ENCODE results near the gene PRKN. TPM values are rescaled to one million over a fixed set of nuclear protein-coding genes. Genes with fewer than 3 reads are reported as not detected.
"Not testable (repeated sequence)": the region's sequence is repeated elsewhere in the genome, so short reads cannot be mapped to it uniquely, and the experiment has no call there.

Gene PRKN
- total RNA-seq, 2 donors from 2014 or later: 6.7 to 8.2 TPM

DNA sequence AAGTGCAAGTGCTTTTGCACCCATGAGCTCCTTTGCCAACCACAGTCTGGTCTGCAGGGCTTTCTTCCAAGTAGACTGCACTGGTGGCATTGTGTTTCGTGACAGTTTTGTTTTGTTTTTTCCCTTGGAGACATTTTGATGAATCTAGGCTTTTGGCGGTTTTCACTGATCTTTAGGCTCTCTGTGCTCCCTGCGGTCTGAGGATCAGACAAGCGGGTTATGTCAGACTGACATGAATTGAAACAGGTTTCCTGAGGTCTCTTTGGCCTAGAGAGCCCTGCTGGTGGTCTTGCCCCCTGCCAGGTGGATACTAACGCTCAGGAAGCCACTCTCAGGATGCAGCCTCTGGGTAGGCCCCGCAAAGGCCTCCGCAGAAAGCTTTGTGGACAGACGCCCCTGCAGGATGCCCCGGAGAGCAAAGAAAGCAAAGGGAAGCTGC lies 898.3 kb downstream of the PRKN start:
- ATAC-seq: no peak
- intact Hi-C loops (cut with DNase I): no loop called here

DNA sequence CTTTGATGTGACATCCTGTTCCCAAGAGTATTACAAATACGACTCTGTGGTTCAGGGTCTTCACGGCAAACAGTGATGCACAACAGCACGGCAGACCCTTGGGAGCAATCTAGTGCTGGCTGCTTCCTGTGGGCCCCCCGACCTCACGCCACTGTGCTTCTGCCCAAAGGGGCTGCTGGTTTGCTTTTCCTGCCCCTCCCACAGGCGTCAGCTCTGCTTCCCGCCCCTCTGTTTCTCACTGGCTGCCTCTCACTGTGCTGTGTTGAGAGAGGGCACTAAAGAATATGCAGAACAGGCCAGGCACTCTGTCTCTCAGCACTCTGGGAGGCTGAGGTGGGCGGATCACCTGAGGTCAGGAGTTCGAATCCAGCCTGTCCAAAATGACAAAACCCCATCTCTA lies 899.2 kb downstream of the PRKN start:
- Histone ChIP-seq H3K36me3 (replicated peaks in 1 of 2; ENCODE audit: insufficient read depth in 1 of 2, low read depth in 2 of 2) (no peaks in the 10 kb centered on the region), H3K27me3 (no peaks in the 10 kb centered on the region), H3K27ac (no peak overlapping the region), H3K4me1 (no peaks in the 10 kb centered on the region), H3K9me3 (no peaks in the 10 kb centered on the region), H3K4me3 (no peak overlapping the region)
- DNase-seq (no peak), ATAC-seq (no peak)
- TF ChIP-seq POLR2A (IDR thresholded peaks at IDR 0.05): no peak
- TF ChIP-seq, protein P1, sequence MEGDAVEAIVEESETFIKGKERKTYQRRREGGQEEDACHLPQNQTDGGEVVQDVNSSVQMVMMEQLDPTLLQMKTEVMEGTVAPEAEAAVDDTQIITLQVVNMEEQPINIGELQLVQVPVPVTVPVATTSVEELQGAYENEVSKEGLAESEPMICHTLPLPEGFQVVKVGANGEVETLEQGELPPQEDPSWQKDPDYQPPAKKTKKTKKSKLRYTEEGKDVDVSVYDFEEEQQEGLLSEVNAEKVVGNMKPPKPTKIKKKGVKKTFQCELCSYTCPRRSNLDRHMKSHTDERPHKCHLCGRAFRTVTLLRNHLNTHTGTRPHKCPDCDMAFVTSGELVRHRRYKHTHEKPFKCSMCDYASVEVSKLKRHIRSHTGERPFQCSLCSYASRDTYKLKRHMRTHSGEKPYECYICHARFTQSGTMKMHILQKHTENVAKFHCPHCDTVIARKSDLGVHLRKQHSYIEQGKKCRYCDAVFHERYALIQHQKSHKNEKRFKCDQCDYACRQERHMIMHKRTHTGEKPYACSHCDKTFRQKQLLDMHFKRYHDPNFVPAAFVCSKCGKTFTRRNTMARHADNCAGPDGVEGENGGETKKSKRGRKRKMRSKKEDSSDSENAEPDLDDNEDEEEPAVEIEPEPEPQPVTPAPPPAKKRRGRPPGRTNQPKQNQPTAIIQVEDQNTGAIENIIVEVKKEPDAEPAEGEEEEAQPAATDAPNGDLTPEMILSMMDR (IDR thresholded peaks at IDR 0.05): no peak
- 59 to 88% methylated on average over 9 of the region's 9 CpGs for WGBS, 2 donors
- intact Hi-C loops (cut with DNase I): no loop called here

More for the DNA sequence above, 898.3 kb downstream of the PRKN start:
- Histone ChIP-seq H3K27ac (no peak overlapping the region), H3K4me1 (no peaks in the 10 kb centered on the region), H3K9me3 (no peaks in the 10 kb centered on the region), H3K4me3 (no peak overlapping the region), H3K27me3 (no peaks in the 10 kb centered on the region), H3K36me3 (replicated peaks in 1 of 2; ENCODE audit: insufficient read depth in 1 of 2, low read depth in 2 of 2) (no peaks in the 10 kb centered on the region)
- 77 to 92% methylated on average over 8 to 9 of the region's 9 CpGs for WGBS, 2 donors
- no peak for TF ChIP-seq POLR2A (IDR thresholded peaks at IDR 0.05)
- TF ChIP-seq, protein P1 (IDR thresholded peaks at IDR 0.05): no peak
- no peak for DNase-seq

DNA sequence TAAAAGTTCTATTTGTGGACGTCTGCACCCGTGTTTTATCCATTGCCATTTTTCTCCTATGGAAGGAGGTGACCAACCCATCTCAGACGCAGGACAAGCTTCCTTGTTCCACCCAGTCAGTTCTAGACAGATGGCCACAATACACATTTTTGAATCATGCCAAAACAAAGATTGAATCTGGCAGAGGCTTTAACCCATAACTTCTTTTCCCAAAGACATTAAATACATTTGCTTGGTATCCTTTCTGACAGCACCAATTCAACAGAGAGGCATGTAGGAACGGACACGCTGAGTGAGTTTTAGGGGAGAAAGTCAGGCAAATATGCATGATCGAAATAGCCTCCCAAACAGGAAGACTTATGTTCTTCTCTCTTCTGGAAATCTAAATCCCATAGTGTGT lies 901.1 kb downstream of the PRKN start:
- no peaks in the 10 kb centered on the region for H3K27me3 ChIP-seq
- H3K9me3 ChIP-seq: no peaks in the 10 kb centered on the region
- no peaks in the 10 kb centered on the region for H3K4me1 ChIP-seq
- DNase-seq: no peak
- intact Hi-C loops (cut with DNase I): no loop called here
- no peak overlapping the region for H3K27ac ChIP-seq
- no peak for ATAC-seq
- H3K4me3 ChIP-seq: no peak overlapping the region
- WGBS, 2 donors: 70 to 76% methylated on average over 6 of the region's 6 CpGs
- no peaks in the 10 kb centered on the region for H3K36me3 ChIP-seq (replicated peaks in 1 of 2; ENCODE audit: insufficient read depth in 1 of 2, low read depth in 2 of 2)
- no peak for TF ChIP-seq POLR2A (IDR thresholded peaks at IDR 0.05)
- TF ChIP-seq, protein P1 (IDR thresholded peaks at IDR 0.05): no peak

DNA sequence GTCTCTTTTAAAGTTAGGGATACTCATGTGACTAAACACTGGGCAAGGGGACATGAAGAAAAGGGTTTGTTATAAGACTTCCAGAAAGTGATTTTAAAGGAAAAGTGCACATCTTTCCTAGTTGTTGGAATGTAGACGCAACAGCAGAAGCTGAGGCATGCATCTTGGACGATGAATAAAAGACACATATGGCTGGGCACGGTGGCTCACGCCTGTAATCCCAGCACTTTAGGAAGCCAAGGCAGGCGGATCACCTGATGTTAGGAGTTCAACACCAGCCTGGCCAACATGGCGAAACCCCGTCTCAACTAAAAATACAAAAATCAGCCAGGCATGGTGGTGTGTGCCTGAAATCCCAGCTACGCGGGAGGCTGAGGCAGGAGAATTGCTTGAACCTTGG lies 905.4 kb downstream of the PRKN start:
- H3K4me3 ChIP-seq; H3K9me3 ChIP-seq; intact Hi-C loops (cut with DNase I); ATAC-seq; DNase-seq; H3K27me3 ChIP-seq; H3K36me3 ChIP-seq (replicated peaks in 1 of 2; ENCODE audit: insufficient read depth in 1 of 2, low read depth in 2 of 2); H3K27ac ChIP-seq; H3K4me1 ChIP-seq: not testable (repeated sequence)
- 91 to 92% methylated on average over 9 of the region's 9 CpGs for whole genome bisulfite sequencing, 2 donors

DNA sequence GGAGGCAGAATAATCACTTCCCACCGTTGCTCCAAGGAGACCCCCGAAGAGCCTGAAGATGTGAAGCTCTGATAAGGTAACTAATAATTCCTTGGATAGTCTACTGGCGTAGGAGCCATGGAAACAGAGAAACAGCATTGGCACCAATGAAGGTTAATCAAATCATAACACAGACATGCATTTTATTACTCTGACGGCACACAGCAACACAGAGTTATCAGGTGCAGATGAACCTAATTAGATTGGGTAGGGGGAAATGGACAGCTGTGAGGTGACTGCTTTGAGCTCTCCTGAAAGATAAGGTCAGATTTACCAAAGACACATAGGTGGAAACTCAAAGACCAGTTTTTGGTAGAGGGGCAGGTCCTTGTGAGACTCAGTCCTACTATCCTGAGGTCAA lies 909.7 kb downstream of the PRKN start:
- ATAC-seq (no peak), DNase-seq (no peak)
- Histone ChIP-seq H3K9me3 (no peaks in the 10 kb centered on the region), H3K4me3 (no peak overlapping the region), H3K4me1 (no peaks in the 10 kb centered on the region), H3K27ac (no peak overlapping the region), H3K27me3 (no peaks in the 10 kb centered on the region), H3K36me3 (replicated peaks in 1 of 2; ENCODE audit: insufficient read depth in 1 of 2, low read depth in 2 of 2) (no peaks in the 10 kb centered on the region)
- WGBS, 2 donors: 81 to 83% methylated on average over 4 of the region's 4 CpGs
- intact Hi-C loops (cut with DNase I): no loop called here
- TF ChIP-seq POLR2A (IDR thresholded peaks at IDR 0.05): no peak
- TF ChIP-seq, protein P1 (IDR thresholded peaks at IDR 0.05): no peak
